Astrocyte of the cerebellum (primary cell): Measurements from ENCODE around the gene CREB5.
A peak's percentile ranks its signal among the peaks of the same experiment; 100 is the strongest.
"Not testable (repeated sequence)": the region's sequence is repeated elsewhere in the genome, so short reads cannot be mapped to it uniquely, and the experiment has no call there.

Experiments used
- DNase-seq: peaks from one replicate; pipeline ENCODE4 v3.0.0-alpha.2; 2011; ENCODE audit warnings: low read depth
- H3K4me3 ChIP-seq: 2 replicates; pipeline ENCODE4 v1.5.1; 2011; ENCODE audit warnings: mild to moderate bottlenecking, low read depth, low read length, moderate library complexity
- in situ Hi-C: cut with HindIII; loops from 2 replicates; pipeline ENCODE4 v1.10.0; 2017; ENCODE audit warnings: low sequenced_read_pairs
- TF ChIP-seq, protein P1 (sequence below): IDR thresholded peaks from 2 replicates; pipeline ENCODE4 v1.5.1; 2012; ENCODE audit warnings: low read length, low read depth, moderate library complexity, mild to moderate bottlenecking; ENCODE audit errors: missing control alignments

Gene CREB5

DNA sequence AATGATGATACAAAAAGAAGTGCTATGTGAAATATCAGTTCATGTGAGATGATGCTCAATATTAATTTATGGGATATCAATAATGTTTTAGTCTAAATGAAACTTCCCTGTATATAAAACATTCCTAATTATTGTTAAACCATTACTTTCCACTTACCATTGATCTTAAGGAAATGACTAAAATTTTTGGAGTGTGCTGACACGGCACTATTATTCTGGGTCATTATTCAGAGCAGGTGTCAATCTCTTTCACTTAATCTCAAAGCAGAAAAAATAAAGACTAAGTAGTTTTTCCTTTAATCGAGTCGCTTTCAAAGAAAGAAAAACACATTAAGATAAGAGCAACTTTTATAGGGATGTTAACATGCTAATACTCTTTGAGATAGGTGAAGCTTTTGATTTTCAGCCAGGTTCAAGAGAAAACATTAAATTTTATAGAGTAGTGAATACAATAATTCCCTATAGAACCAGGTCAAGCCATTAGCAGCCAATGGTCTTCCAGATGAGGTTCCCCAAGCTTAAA, 11.4 kb upstream of the CREB5 start:
- DNase-seq, result no peak
- TF ChIP-seq, protein P1, sequence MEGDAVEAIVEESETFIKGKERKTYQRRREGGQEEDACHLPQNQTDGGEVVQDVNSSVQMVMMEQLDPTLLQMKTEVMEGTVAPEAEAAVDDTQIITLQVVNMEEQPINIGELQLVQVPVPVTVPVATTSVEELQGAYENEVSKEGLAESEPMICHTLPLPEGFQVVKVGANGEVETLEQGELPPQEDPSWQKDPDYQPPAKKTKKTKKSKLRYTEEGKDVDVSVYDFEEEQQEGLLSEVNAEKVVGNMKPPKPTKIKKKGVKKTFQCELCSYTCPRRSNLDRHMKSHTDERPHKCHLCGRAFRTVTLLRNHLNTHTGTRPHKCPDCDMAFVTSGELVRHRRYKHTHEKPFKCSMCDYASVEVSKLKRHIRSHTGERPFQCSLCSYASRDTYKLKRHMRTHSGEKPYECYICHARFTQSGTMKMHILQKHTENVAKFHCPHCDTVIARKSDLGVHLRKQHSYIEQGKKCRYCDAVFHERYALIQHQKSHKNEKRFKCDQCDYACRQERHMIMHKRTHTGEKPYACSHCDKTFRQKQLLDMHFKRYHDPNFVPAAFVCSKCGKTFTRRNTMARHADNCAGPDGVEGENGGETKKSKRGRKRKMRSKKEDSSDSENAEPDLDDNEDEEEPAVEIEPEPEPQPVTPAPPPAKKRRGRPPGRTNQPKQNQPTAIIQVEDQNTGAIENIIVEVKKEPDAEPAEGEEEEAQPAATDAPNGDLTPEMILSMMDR, result no peak
- no peak overlapping the region for H3K4me3 ChIP-seq
- in situ Hi-C loops, result loop anchor here (5.0 kb wide), 1 partner anchor 39 kb away; no protein-coding TSS in a partner anchor

DNA sequence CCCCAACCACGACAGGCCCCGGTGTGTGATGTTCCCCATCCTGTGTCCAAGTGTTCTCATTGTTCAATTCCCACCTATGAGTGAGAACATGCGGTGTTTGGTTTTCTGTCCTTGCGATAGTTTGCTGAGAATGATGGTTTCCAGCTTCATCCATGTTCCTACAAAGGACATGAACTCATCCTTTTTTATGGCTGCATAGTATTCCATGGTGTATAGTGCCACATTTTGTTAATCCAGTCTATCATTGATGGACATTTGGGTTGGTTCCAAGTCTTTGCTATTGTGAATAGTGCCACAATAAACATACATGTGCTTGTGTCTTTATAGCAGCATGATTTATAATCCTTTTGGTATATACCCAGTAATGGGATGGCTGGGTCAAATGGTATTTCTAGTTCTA, 10.8 kb upstream of the CREB5 start:
- in situ Hi-C loops, result loop anchor here (5.0 kb wide), 1 partner anchor 39 kb away; no protein-coding TSS in a partner anchor
- DNase-seq, H3K4me3 ChIP-seq: not testable (repeated sequence)

DNA sequence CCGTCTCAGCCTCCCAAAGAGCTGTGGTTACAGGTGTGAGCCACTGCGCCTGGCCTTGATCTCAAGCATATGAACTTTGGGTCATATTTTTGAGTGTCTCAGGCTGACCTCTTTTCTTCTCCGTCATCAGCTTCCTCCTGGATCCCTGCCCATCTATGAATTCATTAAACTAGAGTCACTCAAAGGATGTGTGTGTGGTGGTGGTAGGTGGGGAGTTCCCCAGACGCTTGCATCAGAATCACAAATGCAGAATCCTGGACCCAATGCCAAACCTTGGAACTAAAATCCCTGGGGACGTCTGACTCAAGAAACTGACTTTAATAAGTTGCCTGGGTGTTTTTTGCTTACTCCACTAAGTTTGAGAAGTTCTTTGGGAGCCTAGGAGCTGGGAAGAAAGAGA, 6.7 kb upstream of the CREB5 start:
- in situ Hi-C loops, result no loop called here
- peak; percentile 68 for DNase-seq
- no peak overlapping the region for H3K4me3 ChIP-seq
- TF ChIP-seq, protein P1, result no peak

DNA sequence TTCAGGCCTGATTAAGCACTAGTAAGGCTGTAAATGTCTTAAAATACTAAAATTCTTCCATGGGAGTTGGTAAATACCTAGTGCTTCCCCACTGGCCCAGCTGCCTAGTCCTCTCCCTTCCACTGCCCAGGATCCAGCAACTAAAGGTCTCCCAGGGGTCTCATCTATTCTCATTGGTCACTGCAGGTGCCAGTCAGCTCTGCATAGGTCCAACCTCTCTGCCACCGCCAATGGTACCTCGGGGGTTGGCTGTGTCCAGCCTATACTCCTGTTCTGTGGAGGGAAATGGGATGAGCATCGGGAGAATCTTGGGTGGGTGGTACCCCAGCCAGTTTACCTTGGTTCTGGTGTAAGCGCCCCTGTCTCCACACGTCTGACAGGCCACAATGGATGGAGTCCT, 6.1 kb upstream of the CREB5 start:
- H3K4me3 ChIP-seq, result no peak overlapping the region
- TF ChIP-seq, protein P1, result no peak
- in situ Hi-C loops, result no loop called here
- DNase-seq, result no peak

DNA sequence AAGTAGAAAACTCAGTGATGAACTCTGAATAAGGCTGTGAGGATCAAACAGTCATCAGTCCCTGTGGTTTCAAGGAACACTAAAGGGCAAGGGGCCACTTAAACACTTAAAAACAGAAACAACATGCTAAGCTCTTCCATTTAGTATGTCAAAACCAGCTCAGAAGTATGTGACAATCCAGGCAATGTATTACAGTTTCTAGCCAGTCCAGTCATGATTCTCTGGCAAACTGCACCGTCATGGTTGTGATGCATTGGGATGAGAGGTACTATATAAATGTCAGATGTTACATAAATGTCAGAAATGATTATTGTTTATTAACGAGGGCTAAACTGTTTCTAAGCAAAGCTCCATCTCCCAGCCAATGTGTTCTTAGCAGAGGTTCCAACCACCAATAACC, 4.7 kb upstream of the CREB5 start:
- TF ChIP-seq, protein P1, result no peak
- no peak overlapping the region for H3K4me3 ChIP-seq
- in situ Hi-C loops, result no loop called here
- DNase-seq, result no peak

DNA sequence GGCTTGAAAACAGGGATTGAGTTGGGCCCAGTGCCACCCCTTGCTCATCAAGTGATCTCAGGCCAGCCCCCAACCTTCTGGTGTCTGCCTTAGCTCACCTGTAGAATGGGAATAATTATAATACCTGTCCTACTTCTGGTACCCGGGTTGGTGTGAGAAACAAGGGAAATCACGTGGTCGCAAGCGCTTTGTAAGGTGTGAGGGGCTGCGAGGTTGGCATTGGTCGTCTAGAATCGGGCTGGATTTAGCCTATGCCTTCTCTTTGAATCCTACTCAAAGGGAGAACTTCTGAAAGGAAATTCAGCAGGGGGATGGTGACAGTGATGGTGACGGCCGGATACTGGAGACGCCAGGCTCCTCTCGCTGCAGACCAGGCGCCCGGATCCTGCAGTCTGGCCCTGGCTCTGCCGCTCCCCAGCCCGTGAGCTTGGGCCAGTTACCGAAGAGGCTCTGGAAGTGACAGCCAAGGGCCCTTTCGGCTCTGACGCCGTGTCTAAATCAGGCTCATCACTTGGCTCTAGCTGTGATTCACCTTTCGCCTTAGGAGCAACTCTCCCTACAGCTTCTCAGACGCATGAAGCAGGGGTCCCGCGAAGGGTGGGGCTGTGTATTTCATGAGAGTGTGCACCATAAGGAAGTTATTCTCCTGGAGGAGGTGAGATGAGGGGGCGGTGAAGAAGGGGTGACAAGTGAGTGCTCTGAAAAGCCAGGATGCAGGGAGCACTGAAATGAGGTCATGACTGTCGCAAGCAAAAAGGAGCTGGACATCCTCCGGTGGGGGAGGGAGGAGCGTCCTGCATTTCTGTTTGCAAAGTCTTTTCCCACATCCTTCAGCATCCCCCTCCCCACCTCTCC, 4.0 kb upstream of the CREB5 start:
- H3K4me3 ChIP-seq, result peak overlapping the region; percentile 53
- TF ChIP-seq, protein P1, result no peak
- in situ Hi-C loops, result no loop called here
- no peak for DNase-seq
